ENCODE data around the gene IRAK1. TPM values are rescaled to one million over a fixed set of nuclear protein-coding genes. Genes with fewer than 3 reads are reported as not detected.

Gene IRAK1
- total and polyA plus RNA-seq, 2 of the 13 experiments (the other 11 are each of a cell fraction or from before 2014, with no cell fraction given) = 57.7 to 77.3 TPM

DNA sequence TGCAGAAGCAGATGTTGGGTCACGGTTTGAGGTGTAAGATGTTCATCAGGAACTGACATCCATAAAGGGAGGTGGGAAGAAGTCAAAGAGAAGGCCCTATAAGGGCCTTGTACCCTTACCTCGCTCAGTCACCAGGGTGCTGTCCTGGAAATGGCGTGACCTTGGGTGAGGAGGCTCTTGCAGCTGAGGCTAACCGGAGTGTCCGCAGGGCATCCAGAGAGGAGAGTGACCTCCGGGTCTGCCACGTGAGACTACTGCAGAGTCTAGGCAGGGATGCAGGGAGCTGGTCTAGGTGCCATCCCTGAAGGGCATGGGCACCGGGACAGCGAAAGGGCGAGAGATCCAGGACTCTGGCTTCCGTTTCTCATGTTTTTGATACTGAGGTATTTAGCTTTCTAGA, 28.7 kb upstream of the IRAK1 start (continued):
- no peak for TF ChIP-seq ZNF350 (CRISPR knock-in tag; IDR thresholded peaks at IDR 0.05; ENCODE audit: borderline replicate concordance, low read depth)
- TF ChIP-seq ZNF550 (CRISPR knock-in tag; IDR thresholded peaks at IDR 0.05; ENCODE audit: borderline replicate concordance) = no peak
- TF ChIP-seq SRSF9 (IDR thresholded peaks at IDR 0.05; ENCODE audit: borderline replicate concordance, insufficient read depth, low read depth, low read length, poor library complexity, severe bottlenecking) = no peak
- TF ChIP-seq RELA (CRISPR knock-in tag; IDR thresholded peaks at IDR 0.05) = no peak
- no peak for TF ChIP-seq ARID2 (CRISPR knock-in tag; IDR thresholded peaks at IDR 0.05; ENCODE audit: borderline replicate concordance)
- TF ChIP-seq SOX5 (CRISPR knock-in tag; IDR thresholded peaks at IDR 0.05; ENCODE audit: borderline replicate concordance) = no peak
- TF ChIP-seq HOXA3 (CRISPR knock-in tag; IDR thresholded peaks at IDR 0.05) = no peak
- TF ChIP-seq TAF15 (IDR thresholded peaks at IDR 0.05; ENCODE audit: low read depth, low read length, poor library complexity, severe bottlenecking) = no peak
- TF ChIP-seq BCL3 (CRISPR knock-in tag; IDR thresholded peaks at IDR 0.05) = no peak

- ATAC-seq (no peak), DNase-seq (ENCODE audit: low spot score) (no peak), FAIRE-seq (no peak)
- TF ChIP-seq CBFB (CRISPR knock-in tag; IDR thresholded peaks at IDR 0.05) = no peak
- in situ Hi-C loops (cut with HindIII; ENCODE audit: extremely low pct_ligation_motif_present, low pct_unique_long_range_greater_than_20kb) = no loop called here
- no TSS peak for BruUV-seq (replicated peaks)
- Histone ChIP-seq H3K4me2 (ENCODE audit: low read depth, low read length) (no peak overlapping the region), H3K36me3 (replicated peaks in 1 of 2; ENCODE audit: control insufficient read depth in 1 of 2, insufficient read depth in 2 of 2, low read length in 2 of 2) (peaks cover 3 to 13% of the 10 kb centered on the region in 2 experiments; a peak in 3 of 5 replicates), H3K4me3 (replicated peaks in 1 of 3; ENCODE audit: insufficient read depth in 1 of 3, low read depth in 2 of 3, low read length in 3 of 3) (no peak overlapping the region), H3K9ac (ENCODE audit: insufficient read depth, low read depth, low read length) (no peak overlapping the region), H3K4me1 (ENCODE audit: insufficient read depth, low read length) (peaks cover 9% of the 10 kb centered on the region), H4K20me1 (ENCODE audit: insufficient read depth, low read length) (no peaks in the 10 kb centered on the region), H3K9me3 (ENCODE audit: low read length) (no peaks in the 10 kb centered on the region), H3K27me3 (ENCODE audit: control insufficient read depth in 1 of 2, insufficient read depth in 2 of 2, low read length in 2 of 2) (no peaks in the 10 kb centered on the region; a peak in 1 of 5 replicates), H2AFZ (ENCODE audit: low read length) (no peak overlapping the region), H3K79me2 (ENCODE audit: insufficient read depth, low read length) (peaks cover 19% of the 10 kb centered on the region), H3K27ac (ENCODE audit: extremely low read length, insufficient read depth, low read length) (no peak overlapping the region)
- intact Hi-C loops (cut with micrococcal nuclease; ENCODE audit: unreplicated experiment) = no loop called here
- POLR2A ChIA-PET = no interaction called here
- 91% methylated on average over 4 of the region's 4 CpGs for WGBS (ENCODE audit: low lambda C conversion rate)
- CTCF ChIA-PET (ENCODE audit: low intra/inter-chr PET ratio, low total read pairs) = no interaction called here
Observed at GRCh38 chrX:154046940-154047610, 27.4 kb upstream of the IRAK1 start.

Data from HepG2 (cell line).